ENCODE data around the gene PPM1H. TPM values are rescaled to one million over a fixed set of nuclear protein-coding genes. Genes with fewer than 3 reads are reported as not detected.

The PPM1H gene
- total RNA-seq, 1 experiment from 2014 or later = 37.1 TPM

DNA sequence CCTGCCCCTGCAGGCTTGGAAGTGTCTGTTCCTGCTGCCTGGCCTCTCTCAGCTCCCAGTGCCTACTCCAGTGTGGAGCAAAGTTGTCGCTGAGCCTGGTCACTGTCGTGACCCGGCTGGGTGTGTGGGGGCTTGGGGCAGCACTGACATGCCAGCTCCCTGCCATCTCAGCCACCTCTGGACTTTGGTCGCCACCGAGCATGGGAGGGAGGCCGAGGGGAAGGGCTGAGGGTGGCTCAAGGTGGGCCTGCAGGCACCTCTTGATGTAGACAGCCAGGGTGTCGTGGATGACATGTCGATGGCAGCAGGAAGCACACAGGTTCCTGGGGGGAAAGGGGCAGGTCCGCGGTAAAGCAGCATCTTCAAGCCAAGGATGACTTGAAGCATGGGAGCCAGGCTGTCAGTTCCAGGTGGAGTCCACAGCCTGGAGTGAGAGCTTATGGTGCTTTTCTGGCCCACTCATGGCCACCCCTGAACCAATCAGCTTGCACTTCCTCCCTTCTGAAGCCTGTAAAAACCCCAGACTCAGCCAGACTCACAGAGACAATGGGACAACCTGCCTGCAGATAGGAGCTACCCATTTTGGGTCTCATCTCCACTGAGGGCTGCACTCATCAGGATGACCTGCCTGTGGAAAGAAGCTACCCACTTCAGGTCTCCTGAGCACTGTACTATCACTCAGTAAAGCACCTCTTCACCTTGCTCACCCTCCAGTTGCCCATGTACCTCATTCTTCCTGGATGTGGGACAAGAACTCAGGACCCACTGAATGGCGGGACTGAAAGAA is 258.2 kb downstream of the PPM1H start (continued):
- TF ChIP-seq HMGA2 (CRISPR knock-in tag; IDR thresholded peaks at IDR 0.05) (no peak), TEAD4 (CRISPR knock-in tag; IDR thresholded peaks at IDR 0.05) (no peak), MYBL2 (CRISPR knock-in tag; IDR thresholded peaks at IDR 0.05) (no peak), CBFB (CRISPR knock-in tag; IDR thresholded peaks at IDR 0.05; ENCODE audit: low read depth) (no peak), RORB (CRISPR knock-in tag; IDR thresholded peaks at IDR 0.05) (no peak), EMX1 (CRISPR knock-in tag; IDR thresholded peaks at IDR 0.05) (no peak), TP53 (CRISPR knock-in tag; IDR thresholded peaks at IDR 0.05) (no peak), IRF2 (CRISPR knock-in tag; IDR thresholded peaks at IDR 0.05; ENCODE audit: borderline replicate concordance, low read depth) (no peak), GABPB1 (CRISPR knock-in tag; IDR thresholded peaks at IDR 0.05) (no peak), JUN (CRISPR knock-in tag; IDR thresholded peaks at IDR 0.05) (no peak)
- TF ChIP-seq, protein P1, sequence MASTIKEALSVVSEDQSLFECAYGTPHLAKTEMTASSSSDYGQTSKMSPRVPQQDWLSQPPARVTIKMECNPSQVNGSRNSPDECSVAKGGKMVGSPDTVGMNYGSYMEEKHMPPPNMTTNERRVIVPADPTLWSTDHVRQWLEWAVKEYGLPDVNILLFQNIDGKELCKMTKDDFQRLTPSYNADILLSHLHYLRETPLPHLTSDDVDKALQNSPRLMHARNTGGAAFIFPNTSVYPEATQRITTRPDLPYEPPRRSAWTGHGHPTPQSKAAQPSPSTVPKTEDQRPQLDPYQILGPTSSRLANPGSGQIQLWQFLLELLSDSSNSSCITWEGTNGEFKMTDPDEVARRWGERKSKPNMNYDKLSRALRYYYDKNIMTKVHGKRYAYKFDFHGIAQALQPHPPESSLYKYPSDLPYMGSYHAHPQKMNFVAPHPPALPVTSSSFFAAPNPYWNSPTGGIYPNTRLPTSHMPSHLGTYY (CRISPR knock-in tag; IDR thresholded peaks at IDR 0.05) = no peak
- TF ChIP-seq, protein P2, sequence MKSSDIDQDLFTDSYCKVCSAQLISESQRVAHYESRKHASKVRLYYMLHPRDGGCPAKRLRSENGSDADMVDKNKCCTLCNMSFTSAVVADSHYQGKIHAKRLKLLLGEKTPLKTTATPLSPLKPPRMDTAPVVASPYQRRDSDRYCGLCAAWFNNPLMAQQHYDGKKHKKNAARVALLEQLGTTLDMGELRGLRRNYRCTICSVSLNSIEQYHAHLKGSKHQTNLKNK (CRISPR knock-in tag; IDR thresholded peaks at IDR 0.05) = no peak
- TF ChIP-seq, protein P3, sequence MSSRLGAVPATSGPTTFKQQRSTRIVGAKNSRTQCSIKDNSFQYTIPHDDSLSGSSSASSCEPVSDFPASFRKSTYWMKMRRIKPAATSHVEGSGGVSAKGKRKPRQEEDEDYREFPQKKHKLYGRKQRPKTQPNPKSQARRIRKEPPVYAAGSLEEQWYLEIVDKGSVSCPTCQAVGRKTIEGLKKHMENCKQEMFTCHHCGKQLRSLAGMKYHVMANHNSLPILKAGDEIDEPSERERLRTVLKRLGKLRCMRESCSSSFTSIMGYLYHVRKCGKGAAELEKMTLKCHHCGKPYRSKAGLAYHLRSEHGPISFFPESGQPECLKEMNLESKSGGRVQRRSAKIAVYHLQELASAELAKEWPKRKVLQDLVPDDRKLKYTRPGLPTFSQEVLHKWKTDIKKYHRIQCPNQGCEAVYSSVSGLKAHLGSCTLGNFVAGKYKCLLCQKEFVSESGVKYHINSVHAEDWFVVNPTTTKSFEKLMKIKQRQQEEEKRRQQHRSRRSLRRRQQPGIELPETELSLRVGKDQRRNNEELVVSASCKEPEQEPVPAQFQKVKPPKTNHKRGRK (CRISPR knock-in tag; IDR thresholded peaks at IDR 0.05; ENCODE audit: borderline replicate concordance) = no peak
- TF ChIP-seq, protein P4, sequence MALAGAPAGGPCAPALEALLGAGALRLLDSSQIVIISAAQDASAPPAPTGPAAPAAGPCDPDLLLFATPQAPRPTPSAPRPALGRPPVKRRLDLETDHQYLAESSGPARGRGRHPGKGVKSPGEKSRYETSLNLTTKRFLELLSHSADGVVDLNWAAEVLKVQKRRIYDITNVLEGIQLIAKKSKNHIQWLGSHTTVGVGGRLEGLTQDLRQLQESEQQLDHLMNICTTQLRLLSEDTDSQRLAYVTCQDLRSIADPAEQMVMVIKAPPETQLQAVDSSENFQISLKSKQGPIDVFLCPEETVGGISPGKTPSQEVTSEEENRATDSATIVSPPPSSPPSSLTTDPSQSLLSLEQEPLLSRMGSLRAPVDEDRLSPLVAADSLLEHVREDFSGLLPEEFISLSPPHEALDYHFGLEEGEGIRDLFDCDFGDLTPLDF (CRISPR knock-in tag; IDR thresholded peaks at IDR 0.05) = no peak
- TF ChIP-seq, protein P5, sequence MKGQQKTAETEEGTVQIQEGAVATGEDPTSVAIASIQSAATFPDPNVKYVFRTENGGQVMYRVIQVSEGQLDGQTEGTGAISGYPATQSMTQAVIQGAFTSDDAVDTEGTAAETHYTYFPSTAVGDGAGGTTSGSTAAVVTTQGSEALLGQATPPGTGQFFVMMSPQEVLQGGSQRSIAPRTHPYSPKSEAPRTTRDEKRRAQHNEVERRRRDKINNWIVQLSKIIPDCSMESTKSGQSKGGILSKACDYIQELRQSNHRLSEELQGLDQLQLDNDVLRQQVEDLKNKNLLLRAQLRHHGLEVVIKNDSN (CRISPR knock-in tag; IDR thresholded peaks at IDR 0.05) = no peak
- TF ChIP-seq, protein P6, sequence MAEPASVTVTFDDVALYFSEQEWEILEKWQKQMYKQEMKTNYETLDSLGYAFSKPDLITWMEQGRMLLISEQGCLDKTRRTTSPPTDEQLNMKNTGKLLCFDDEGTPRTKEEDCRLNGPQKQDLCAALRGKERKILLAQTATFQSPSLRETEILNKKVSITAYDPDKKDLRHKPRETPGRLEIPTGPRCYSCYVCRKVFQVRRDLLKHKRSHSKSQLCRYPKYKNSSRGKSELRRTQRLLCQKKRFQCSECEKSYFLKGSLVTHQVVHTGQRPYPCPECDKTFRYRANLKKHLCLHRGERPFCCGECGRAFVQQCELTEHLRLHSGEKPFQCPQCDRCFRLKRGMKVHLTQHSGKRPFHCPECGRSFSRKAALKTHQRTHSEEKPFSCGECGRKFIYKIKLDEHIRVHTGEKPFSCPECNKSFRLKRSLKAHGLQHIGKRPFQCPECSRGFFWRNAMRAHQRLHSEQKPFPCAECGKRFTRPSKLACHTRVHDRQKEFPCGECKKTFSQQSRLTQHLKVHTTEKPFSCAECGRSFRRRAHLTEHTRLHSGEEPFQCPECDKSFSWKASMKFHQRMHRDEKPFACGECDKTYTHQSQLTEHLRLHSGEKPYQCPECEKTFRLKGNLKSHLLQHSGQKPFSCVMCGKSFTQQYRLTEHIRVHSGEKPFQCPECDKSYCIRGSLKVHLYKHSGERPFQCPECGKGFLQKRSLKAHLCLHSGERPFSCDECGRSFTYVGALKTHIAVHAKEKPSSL (CRISPR knock-in tag; conservative IDR thresholded peaks at IDR 0.05) = no peak

DNA sequence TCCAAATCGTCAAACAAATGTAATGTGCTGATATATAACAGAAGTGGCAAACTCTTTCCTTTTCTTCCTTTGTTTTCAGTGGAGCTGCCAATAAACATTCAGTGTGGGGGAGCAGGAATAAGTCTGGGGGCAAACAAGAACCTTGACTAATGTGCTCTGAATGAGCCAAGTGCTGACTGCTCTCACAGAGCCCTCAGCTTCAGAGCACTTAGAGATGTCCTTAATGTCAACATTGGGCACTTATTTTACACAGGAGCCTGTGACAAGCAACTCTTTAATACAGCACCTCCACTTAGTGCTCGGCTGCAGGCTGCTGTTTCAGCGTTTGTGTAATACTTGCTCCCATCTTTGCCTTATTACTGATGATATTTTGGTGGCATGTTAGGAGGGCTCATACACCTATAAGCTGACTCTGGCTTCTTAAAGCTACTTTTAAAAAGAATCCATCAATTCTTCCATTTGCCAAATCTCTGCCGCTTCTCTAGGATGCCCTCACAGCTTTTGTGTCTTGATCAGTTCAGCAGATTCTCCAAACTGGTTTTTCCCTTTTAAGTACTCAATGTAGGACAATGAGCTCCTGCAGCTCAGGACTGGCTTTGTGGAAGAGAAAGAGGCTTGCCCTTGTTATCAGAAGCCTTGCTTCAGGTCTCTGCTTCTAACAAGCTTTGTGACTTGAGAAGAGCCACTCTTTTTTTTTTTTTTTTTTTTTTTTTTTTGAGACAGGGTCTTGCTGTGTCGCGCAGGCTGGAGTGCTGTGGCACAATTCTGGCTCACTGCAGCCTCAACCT is 261.7 kb downstream of the PPM1H start:
- peaks cover 53% of the 10 kb centered on the region for H3K36me3 Mint-ChIP-seq
- no peak overlapping the region for H3K27ac Mint-ChIP-seq
- POLR2A ChIA-PET = interaction anchor here (1.1 kb wide), 1 partner anchor 70 kb away, joined by 4 read pairs; no protein-coding TSS in a partner anchor
- CTCF ChIA-PET = interaction anchor here (0.7 to 1.8 kb wide), 4 partner anchors 16 to 128 kb away, joined by 4 read pairs; no protein-coding TSS in a partner anchor
- no peaks in the 10 kb centered on the region for H3K27me3 Mint-ChIP-seq (ENCODE audit: low read depth)
- peaks cover 20% of the 10 kb centered on the region; the same call in 1 of the 2 replicates for H3K9me3 Mint-ChIP-seq
- ATAC-seq (peak; percentile 67), DNase-seq (ENCODE audit: low spot score) (no peak)
- H3K4me1 Mint-ChIP-seq = peaks cover 21% of the 10 kb centered on the region
- no peak overlapping the region for H3K4me3 Mint-ChIP-seq
- TF ChIP-seq EMX1 (CRISPR knock-in tag; IDR thresholded peaks at IDR 0.05) (no peak), ZNF232 (CRISPR knock-in tag; IDR thresholded peaks at IDR 0.05) (no peak), NFATC4 (CRISPR knock-in tag; IDR thresholded peaks at IDR 0.05) (no peak), ZNF423 (CRISPR knock-in tag; IDR thresholded peaks at IDR 0.05) (no peak)
- TF ChIP-seq, protein P7, sequence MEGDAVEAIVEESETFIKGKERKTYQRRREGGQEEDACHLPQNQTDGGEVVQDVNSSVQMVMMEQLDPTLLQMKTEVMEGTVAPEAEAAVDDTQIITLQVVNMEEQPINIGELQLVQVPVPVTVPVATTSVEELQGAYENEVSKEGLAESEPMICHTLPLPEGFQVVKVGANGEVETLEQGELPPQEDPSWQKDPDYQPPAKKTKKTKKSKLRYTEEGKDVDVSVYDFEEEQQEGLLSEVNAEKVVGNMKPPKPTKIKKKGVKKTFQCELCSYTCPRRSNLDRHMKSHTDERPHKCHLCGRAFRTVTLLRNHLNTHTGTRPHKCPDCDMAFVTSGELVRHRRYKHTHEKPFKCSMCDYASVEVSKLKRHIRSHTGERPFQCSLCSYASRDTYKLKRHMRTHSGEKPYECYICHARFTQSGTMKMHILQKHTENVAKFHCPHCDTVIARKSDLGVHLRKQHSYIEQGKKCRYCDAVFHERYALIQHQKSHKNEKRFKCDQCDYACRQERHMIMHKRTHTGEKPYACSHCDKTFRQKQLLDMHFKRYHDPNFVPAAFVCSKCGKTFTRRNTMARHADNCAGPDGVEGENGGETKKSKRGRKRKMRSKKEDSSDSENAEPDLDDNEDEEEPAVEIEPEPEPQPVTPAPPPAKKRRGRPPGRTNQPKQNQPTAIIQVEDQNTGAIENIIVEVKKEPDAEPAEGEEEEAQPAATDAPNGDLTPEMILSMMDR (IDR thresholded peaks at IDR 0.05) = no peak
- TF ChIP-seq, protein P8, sequence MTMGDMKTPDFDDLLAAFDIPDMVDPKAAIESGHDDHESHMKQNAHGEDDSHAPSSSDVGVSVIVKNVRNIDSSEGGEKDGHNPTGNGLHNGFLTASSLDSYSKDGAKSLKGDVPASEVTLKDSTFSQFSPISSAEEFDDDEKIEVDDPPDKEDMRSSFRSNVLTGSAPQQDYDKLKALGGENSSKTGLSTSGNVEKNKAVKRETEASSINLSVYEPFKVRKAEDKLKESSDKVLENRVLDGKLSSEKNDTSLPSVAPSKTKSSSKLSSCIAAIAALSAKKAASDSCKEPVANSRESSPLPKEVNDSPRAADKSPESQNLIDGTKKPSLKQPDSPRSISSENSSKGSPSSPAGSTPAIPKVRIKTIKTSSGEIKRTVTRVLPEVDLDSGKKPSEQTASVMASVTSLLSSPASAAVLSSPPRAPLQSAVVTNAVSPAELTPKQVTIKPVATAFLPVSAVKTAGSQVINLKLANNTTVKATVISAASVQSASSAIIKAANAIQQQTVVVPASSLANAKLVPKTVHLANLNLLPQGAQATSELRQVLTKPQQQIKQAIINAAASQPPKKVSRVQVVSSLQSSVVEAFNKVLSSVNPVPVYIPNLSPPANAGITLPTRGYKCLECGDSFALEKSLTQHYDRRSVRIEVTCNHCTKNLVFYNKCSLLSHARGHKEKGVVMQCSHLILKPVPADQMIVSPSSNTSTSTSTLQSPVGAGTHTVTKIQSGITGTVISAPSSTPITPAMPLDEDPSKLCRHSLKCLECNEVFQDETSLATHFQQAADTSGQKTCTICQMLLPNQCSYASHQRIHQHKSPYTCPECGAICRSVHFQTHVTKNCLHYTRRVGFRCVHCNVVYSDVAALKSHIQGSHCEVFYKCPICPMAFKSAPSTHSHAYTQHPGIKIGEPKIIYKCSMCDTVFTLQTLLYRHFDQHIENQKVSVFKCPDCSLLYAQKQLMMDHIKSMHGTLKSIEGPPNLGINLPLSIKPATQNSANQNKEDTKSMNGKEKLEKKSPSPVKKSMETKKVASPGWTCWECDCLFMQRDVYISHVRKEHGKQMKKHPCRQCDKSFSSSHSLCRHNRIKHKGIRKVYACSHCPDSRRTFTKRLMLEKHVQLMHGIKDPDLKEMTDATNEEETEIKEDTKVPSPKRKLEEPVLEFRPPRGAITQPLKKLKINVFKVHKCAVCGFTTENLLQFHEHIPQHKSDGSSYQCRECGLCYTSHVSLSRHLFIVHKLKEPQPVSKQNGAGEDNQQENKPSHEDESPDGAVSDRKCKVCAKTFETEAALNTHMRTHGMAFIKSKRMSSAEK (CRISPR knock-in tag; IDR thresholded peaks at IDR 0.05; ENCODE audit: borderline replicate concordance) = no peak

All from WTC11 (cell line).